ENCODE data around the gene ATAD3A.
"Not testable (repeated sequence)": the region's sequence is repeated elsewhere in the genome, so short reads cannot be mapped to it uniquely, and the experiment has no call there.

ATAD3A gene

DNA sequence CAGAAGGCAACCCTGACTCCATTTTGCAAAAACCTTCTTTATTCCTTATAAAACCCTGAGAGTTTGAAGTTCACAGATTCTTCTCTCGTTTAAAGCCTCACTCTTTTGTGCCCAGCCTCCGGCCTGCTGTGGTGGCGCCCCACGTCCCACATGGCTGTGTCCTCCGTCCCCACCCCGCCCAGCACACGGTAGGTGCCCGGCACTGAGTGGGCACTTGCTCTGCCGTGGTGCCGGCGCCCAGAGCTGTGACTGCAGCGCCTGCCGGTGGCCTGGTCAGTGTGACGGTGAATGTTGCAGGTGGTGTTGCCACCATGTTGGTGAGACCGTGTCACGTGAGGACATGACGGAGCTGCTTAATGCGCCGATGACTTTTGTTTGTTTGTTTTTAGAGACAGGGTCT lies 9.4 kb downstream of the ATAD3A start:
- Mint-ChIP-seq H3K4me1 (no peaks in the 10 kb centered on the region), H3K27ac (no peak overlapping the region), H3K9me3 (no peaks in the 10 kb centered on the region), H3K4me3 (no peak overlapping the region), H3K36me3 (ENCODE audit: low read depth) (peaks cover 13% of the 10 kb centered on the region), H3K27me3 (ENCODE audit: low read depth) (no peaks in the 10 kb centered on the region)
- no peak for TF ChIP-seq CTCF (IDR thresholded peaks at IDR 0.05; ENCODE audit: unreplicated experiment in 3 of 3)

GRCh38 chr1:1522536-1522935 lies 10.6 kb downstream of the ATAD3A start:
- H3K27me3 Mint-ChIP-seq (ENCODE audit: low read depth): not testable (repeated sequence)
- H3K36me3 Mint-ChIP-seq (ENCODE audit: low read depth): peaks cover 18% of the 10 kb centered on the region

DNA sequence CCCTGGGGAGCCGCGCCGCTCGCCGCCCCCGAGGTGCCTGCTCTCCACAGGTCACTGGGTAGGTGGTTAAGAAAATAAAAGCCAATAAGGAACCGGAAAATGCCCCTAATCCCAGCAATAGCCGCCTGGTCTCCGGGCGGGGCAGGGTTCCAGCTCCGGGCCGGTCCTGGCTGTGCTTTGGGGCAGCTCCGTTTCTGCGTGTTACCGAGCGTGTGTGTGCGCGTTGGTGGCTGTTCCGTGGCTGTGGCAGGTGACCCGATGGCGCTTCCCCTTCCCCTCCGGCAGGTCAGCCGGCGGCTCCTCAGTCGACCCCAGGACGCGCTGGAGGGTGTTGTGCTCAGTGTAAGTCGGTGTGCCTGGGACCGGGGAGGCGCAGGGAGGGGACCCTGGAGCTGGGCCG lies 11.3 kb downstream of the ATAD3A start:
- not testable (repeated sequence) for H3K27me3 Mint-ChIP-seq (ENCODE audit: low read depth); H3K27ac Mint-ChIP-seq; H3K4me1 Mint-ChIP-seq; H3K9me3 Mint-ChIP-seq; H3K4me3 Mint-ChIP-seq
- peaks cover 14% of the 10 kb centered on the region for H3K36me3 Mint-ChIP-seq (ENCODE audit: low read depth)

More at GRCh38 chr1:1522536-1522935, 10.6 kb downstream of the ATAD3A start:
- H3K4me1 Mint-ChIP-seq, H3K27ac Mint-ChIP-seq, H3K9me3 Mint-ChIP-seq, H3K4me3 Mint-ChIP-seq: not testable (repeated sequence)

DNA sequence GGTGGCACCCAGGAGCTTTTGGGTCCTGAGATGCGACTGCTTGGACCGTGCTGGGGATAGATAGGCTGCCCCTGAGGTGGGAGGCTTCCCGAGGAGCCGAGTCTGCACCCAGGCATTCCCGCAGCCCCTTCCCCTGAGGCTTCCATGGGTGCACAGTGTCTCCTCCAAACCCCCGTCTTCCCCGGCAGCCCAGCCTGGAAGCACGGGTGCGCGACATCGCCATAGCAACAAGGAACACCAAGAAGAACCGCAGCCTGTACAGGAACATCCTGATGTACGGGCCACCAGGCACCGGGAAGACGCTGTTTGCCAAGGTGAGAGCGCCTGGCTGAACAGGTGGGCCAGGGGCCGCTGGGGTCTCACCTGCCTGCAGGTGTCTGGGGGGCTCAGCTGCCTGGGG lies 11.7 kb downstream of the ATAD3A start:
- not testable (repeated sequence) for H3K36me3 Mint-ChIP-seq (ENCODE audit: low read depth); H3K9me3 Mint-ChIP-seq; H3K4me1 Mint-ChIP-seq; H3K4me3 Mint-ChIP-seq; H3K27ac Mint-ChIP-seq; H3K27me3 Mint-ChIP-seq (ENCODE audit: low read depth)

DNA sequence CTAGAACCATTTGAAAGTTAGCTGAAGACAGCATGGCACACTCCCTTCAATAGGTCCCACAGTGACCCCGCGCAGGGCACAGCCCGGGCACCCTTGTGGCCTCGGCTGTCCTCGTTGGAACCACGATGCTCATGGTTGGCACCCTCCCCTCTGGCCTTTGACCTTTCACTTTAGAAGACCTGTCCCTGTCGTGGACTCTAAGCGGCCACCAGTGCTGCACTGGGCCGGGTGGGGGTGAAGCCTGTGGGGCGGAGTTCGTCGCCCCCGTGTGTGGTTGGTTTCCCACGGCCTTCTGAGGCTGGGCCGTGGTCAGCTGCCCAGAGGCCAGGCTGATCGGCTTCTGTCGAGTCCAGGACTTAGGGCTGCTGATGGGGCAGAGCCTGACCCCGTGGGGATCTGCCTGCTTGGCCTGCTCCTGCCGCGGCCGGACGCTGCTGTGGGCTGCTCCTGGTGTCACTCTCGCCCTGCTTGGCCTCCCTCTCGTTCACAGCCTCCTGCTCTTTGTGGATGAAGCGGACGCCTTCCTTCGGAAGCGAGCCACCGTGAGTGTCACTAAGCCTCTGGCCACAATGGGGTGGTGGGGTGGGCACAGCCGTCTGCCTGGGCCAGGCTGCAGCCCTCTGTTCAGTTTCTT lies 12.9 kb downstream of the ATAD3A start:
- peaks cover 15% of the 10 kb centered on the region for H3K36me3 Mint-ChIP-seq (ENCODE audit: low read depth)
- not testable (repeated sequence) for H3K9me3 Mint-ChIP-seq; H3K4me3 Mint-ChIP-seq; H3K4me1 Mint-ChIP-seq; H3K27me3 Mint-ChIP-seq (ENCODE audit: low read depth); H3K27ac Mint-ChIP-seq

GRCh38 chr1:1526476-1526875 lies 14.5 kb downstream of the ATAD3A start:
- not testable (repeated sequence) for H3K9me3 Mint-ChIP-seq; H3K27me3 Mint-ChIP-seq (ENCODE audit: low read depth); H3K4me1 Mint-ChIP-seq; H3K4me3 Mint-ChIP-seq; H3K27ac Mint-ChIP-seq
- peaks cover 27% of the 10 kb centered on the region for H3K36me3 Mint-ChIP-seq (ENCODE audit: low read depth)

- H3K36me3 Mint-ChIP-seq (ENCODE audit: low read depth): peaks cover 33% of the 10 kb centered on the region
- no peaks in the 10 kb centered on the region for H3K27me3 Mint-ChIP-seq (ENCODE audit: low read depth)
- no peaks in the 10 kb centered on the region for H3K4me1 Mint-ChIP-seq
- no peak for TF ChIP-seq CTCF (IDR thresholded peaks at IDR 0.05; ENCODE audit: unreplicated experiment in 3 of 3)
- H3K9me3 Mint-ChIP-seq: peaks cover 8% of the 10 kb centered on the region
- H3K4me3 Mint-ChIP-seq: no peak overlapping the region
- no peak overlapping the region for H3K27ac Mint-ChIP-seq
Observed at GRCh38 chr1:1527092-1527816, 15.3 kb downstream of the ATAD3A start.

DNA sequence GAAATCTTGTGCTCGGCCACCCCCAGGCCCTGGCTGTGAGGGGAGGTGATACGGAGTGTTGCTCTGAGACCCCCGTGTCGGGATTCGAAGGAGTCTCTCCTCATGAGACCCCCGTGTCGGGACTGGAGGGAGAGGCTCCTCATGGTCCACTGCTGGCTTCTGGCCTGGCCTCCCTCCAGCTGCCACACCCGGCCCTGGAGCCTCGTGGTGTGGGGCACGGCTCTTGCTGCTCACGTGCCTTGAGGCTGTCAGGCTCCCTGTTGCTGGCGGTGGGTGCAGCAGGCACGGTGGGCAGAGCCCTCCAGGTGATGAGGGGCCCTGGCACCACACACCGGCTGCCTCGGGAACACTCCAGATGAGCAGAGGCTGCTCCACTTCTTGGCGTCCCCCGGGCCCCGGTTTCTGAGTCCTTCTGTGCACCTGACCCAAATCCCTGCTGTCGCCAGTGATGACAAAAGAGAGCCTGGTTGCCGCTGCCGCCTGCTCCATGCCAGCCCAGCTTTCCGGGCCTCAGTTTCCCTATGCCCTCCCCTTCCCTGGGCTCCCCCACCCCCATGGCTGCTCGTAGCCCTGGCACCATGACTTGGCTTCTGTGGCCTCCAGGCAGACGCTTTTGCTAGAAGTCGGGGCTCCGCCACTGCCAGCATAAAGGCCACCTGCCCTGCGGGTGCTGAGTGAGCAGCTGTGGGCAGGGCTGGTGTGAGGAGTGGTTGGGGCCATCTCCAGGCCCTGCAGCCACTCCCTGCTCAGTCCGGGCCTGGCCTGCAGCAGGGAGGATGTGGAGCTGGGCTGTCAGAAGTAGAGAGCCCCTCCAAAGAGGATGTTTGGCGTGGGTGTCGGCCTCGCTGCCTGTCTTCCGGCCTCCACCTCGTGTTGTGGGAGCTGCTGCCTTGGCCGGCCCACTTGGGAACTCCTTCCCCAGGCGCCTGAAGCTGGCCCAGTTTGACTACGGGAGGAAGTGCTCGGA lies 16.6 kb downstream of the ATAD3A start:
- Mint-ChIP-seq H3K27ac (no peak overlapping the region), H3K36me3 (ENCODE audit: low read depth) (peaks cover 38% of the 10 kb centered on the region), H3K27me3 (ENCODE audit: low read depth) (no peaks in the 10 kb centered on the region), H3K9me3 (peaks cover 8% of the 10 kb centered on the region), H3K4me1 (no peaks in the 10 kb centered on the region), H3K4me3 (no peak overlapping the region)
- no peak for TF ChIP-seq CTCF (IDR thresholded peaks at IDR 0.05; ENCODE audit: unreplicated experiment in 3 of 3)
